Glutamatergic neuron (in vitro differentiated cells): ENCODE results near the gene ARL8A. TPM values are rescaled to one million over a fixed set of nuclear protein-coding genes. Genes with fewer than 3 reads are reported as not detected.

Source experiments
- DNase-seq: peaks from one replicate; pipeline ENCODE4 v3.0.0; 2022
- H3K27ac Mint-ChIP-seq: one replicate; pipeline ENCODE4 v1.8.0; 2020; ENCODE audit warnings: mild to moderate bottlenecking, mixed read lengths, inconsistent platforms; ENCODE audit not compliant: unreplicated experiment
- H3K27me3 Mint-ChIP-seq: one replicate; pipeline ENCODE4 v1.8.0; 2020; ENCODE audit warnings: mild to moderate bottlenecking, moderate library complexity, mixed read lengths, inconsistent platforms; ENCODE audit not compliant: unreplicated experiment
- H3K36me3 Mint-ChIP-seq: one replicate; pipeline ENCODE4 v1.8.0; 2020; ENCODE audit warnings: mild to moderate bottlenecking, mixed read lengths, inconsistent platforms; ENCODE audit not compliant: unreplicated experiment
- H3K4me1 Mint-ChIP-seq: one replicate; pipeline ENCODE4 v1.8.0; 2020; ENCODE audit warnings: mild to moderate bottlenecking, low read depth, mixed read lengths, inconsistent platforms; ENCODE audit not compliant: unreplicated experiment
- H3K4me3 Mint-ChIP-seq: one replicate; pipeline ENCODE4 v1.8.0; 2020; ENCODE audit warnings: mild to moderate bottlenecking, mixed read lengths, inconsistent platforms; ENCODE audit not compliant: unreplicated experiment
- H3K9me3 Mint-ChIP-seq: one replicate; pipeline ENCODE4 v1.8.0; 2020; ENCODE audit warnings: mild to moderate bottlenecking, moderate library complexity, mixed read lengths, inconsistent platforms; ENCODE audit not compliant: unreplicated experiment
- total RNA-seq: library from RNA; stranded (reverse); fragmentation: NEBNext Ultra II Directional; extraction: Animal tissue kit (Norgen Biotek cat#: 25700); gene quantifications from one replicate; pipeline ENCODE4 v1.2.1, GENCODE V29; 2021; ENCODE audit not compliant: unreplicated experiment
- TF ChIP-seq, protein P1 (sequence below): fragments of 200-600 bp; sonication (generic); IDR thresholded peaks from one replicate; pipeline ENCODE4 v1.5.0; 2021; ENCODE audit not compliant: partially characterized antibody, unreplicated experiment

ARL8A gene
- total RNA-seq, 1 donor from 2014 or later, result 160 TPM

DNA sequence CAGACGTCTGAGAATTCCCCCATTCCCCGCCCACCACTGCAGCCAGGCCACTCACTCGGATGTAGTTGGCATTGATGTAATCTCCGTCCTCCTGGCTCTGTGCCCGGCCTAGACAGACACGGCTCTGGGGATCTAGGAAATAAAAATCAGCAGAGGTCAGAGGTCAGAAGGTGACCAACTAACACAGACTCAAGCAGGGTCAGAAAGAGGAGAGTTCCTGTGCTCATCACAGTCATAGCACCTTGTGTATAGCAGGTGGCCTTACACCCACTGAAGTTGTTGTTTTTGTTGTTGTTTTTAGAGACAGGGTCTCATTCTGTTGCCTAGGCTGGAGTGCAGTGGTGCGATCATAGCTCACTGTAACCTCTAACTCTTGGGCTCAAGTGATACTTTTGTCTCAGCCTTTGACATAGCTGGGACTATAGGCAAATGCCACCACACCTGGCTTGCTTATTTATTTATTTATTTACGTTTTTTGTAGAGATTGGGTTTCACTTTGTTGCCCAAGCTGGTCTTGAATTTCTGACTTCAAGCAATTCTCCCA lies 11.0 kb upstream of the ARL8A start:
- no peak for DNase-seq
- Mint-ChIP-seq H3K27me3 (peaks cover 6% of the 10 kb centered on the region), H3K4me1 (peaks cover 4% of the 10 kb centered on the region), H3K36me3 (no peaks in the 10 kb centered on the region), H3K9me3 (peaks cover 2% of the 10 kb centered on the region), H3K4me3 (no peak overlapping the region), H3K27ac (no peak overlapping the region)
- TF ChIP-seq, protein P1, sequence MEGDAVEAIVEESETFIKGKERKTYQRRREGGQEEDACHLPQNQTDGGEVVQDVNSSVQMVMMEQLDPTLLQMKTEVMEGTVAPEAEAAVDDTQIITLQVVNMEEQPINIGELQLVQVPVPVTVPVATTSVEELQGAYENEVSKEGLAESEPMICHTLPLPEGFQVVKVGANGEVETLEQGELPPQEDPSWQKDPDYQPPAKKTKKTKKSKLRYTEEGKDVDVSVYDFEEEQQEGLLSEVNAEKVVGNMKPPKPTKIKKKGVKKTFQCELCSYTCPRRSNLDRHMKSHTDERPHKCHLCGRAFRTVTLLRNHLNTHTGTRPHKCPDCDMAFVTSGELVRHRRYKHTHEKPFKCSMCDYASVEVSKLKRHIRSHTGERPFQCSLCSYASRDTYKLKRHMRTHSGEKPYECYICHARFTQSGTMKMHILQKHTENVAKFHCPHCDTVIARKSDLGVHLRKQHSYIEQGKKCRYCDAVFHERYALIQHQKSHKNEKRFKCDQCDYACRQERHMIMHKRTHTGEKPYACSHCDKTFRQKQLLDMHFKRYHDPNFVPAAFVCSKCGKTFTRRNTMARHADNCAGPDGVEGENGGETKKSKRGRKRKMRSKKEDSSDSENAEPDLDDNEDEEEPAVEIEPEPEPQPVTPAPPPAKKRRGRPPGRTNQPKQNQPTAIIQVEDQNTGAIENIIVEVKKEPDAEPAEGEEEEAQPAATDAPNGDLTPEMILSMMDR, result no peak

GRCh38 chr1:202154766-202155477 lies 10.4 kb upstream of the ARL8A start:
- TF ChIP-seq, protein P1, result peak; percentile 51
- no peaks in the 10 kb centered on the region for H3K36me3 Mint-ChIP-seq
- H3K9me3 Mint-ChIP-seq, result peaks cover 2% of the 10 kb centered on the region
- H3K4me3 Mint-ChIP-seq, result no peak overlapping the region
- peak; percentile 60 for DNase-seq
- H3K27ac Mint-ChIP-seq, result peak overlapping the region; percentile 39
- H3K4me1 Mint-ChIP-seq, result peaks cover 4% of the 10 kb centered on the region
- H3K27me3 Mint-ChIP-seq, result peaks cover 6% of the 10 kb centered on the region

GRCh38 chr1:202154148-202154765 lies 9.7 kb upstream of the ARL8A start:
- Mint-ChIP-seq H3K9me3 (peaks cover 2% of the 10 kb centered on the region), H3K27ac (no peak overlapping the region), H3K27me3 (peaks cover 6% of the 10 kb centered on the region), H3K36me3 (no peaks in the 10 kb centered on the region), H3K4me3 (no peak overlapping the region), H3K4me1 (peaks cover 3% of the 10 kb centered on the region)
- TF ChIP-seq, protein P1, result no peak
- no peak for DNase-seq

GRCh38 chr1:202153284-202153683 lies 8.7 kb upstream of the ARL8A start:
- Mint-ChIP-seq H3K27me3 (peaks cover 6% of the 10 kb centered on the region), H3K4me1 (peaks cover 3% of the 10 kb centered on the region), H3K9me3 (peaks cover 2% of the 10 kb centered on the region), H3K36me3 (no peaks in the 10 kb centered on the region), H3K27ac (no peak overlapping the region), H3K4me3 (no peak overlapping the region)
- TF ChIP-seq, protein P1, result no peak
- no peak for DNase-seq

GRCh38 chr1:202152399-202152798 lies 7.9 kb upstream of the ARL8A start:
- H3K27me3 Mint-ChIP-seq, result peaks cover 9% of the 10 kb centered on the region
- H3K36me3 Mint-ChIP-seq, result no peaks in the 10 kb centered on the region
- no peak overlapping the region for H3K4me3 Mint-ChIP-seq
- no peaks in the 10 kb centered on the region for H3K4me1 Mint-ChIP-seq
- TF ChIP-seq, protein P1, result no peak
- peaks cover 2% of the 10 kb centered on the region for H3K9me3 Mint-ChIP-seq
- no peak for DNase-seq
- H3K27ac Mint-ChIP-seq, result no peak overlapping the region
